Endothelial cell of umbilical vein (primary cell): ENCODE results near the gene POFUT2.

Experiments used
- EZH2 ChIP-seq: IDR thresholded peaks from 2 replicates; pipeline ENCODE4 v1.6.1; 2012; ENCODE audit warnings: borderline replicate concordance, low read depth, mild to moderate bottlenecking, moderate library complexity, low read length, inconsistent platforms; ENCODE audit not compliant: severe bottlenecking
- FOS ChIP-seq: IDR thresholded peaks from 2 replicates; pipeline ENCODE4 v1.6.1; 2011; ENCODE audit warnings: mild to moderate bottlenecking, low read length, moderate library complexity, borderline replicate concordance; ENCODE audit not compliant: insufficient read depth
- GATA2 ChIP-seq: IDR thresholded peaks from 2 replicates; pipeline ENCODE4 v1.7.0; 2011; ENCODE audit warnings: low read depth, mild to moderate bottlenecking, moderate library complexity, mixed read lengths, low read length; ENCODE audit not compliant: insufficient read length, insufficient read depth
- JUN ChIP-seq: IDR thresholded peaks from 2 replicates; pipeline ENCODE4 v1.6.1; 2011; ENCODE audit warnings: borderline replicate concordance, low read depth; ENCODE audit not compliant: insufficient read length, insufficient read depth
- MYC ChIP-seq: IDR thresholded peaks from one replicate; pipeline ENCODE4 v1.6.1; 2011; ENCODE audit warnings: mild to moderate bottlenecking, low read depth, low read length
- POLR2A ChIP-seq: IDR thresholded peaks from 2 replicates; pipeline ENCODE4 v1.6.1; 2012; ENCODE audit warnings: low read depth, mild to moderate bottlenecking, control low read depth, low read length
- POLR2AphosphoS5 ChIP-seq: IDR thresholded peaks from 2 replicates; pipeline ENCODE4 v1.6.1; 2012; ENCODE audit warnings: low read depth, mild to moderate bottlenecking, control low read depth, low read length, moderate library complexity; ENCODE audit not compliant: insufficient read depth
- TF ChIP-seq, protein P1 (sequence below), 2 donors: IDR thresholded peaks; 1 replicate in 1 of 2; 2 replicates in 1 of 2; pipeline ENCODE4 v1.5.1; 2011; ENCODE audit warnings: low read length in 2 of 2, mild to moderate bottlenecking in 2 of 2, moderate library complexity in 2 of 2, control low read depth in 1 of 2, inconsistent platforms in 1 of 2, low read depth in 1 of 2; ENCODE audit not compliant: insufficient read depth in 1 of 2; ENCODE audit errors: extremely low read depth in 1 of 2
- TF ChIP-seq, protein P2 (sequence below): IDR thresholded peaks from 2 replicates; pipeline ENCODE4 v1.6.1; 2011; ENCODE audit not compliant: insufficient read depth, insufficient read length

DNA sequence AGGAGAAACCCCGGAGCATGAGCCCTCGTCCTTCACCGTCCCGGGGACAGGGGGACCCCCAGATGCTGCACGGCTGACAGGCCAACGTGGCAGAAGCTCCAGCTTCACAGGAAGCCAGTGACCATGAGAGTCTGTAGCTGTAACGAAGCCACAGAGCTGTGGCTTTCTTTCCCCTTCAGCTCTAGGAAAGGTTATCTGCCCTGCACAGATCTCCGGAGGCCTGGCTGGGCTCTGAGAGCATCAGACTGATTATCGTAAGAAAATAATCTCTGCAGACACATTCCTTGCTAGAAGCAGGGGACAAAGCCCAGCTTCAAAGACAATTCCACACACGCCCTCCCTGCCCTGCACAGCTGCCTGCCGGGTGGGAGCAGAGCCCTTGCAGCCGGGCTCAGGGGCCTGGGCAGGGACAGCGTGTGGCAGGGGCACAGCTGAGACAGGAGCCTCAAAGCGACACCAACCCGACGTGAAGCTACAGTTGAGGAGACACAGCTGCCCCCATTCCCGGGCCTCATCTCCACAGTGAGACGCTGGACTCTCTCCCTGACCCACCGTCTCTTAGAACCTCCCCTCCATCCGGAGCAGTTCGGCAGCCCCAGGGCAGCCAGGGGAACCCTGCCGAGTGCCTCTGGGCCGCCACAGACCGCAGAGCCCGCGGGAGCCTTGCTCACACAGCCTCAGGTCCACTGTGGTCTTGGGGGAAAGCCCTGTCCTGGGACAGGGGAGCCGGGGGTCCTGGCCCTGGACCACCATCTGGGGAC, 30.6 kb downstream of the POFUT2 start:
- TF ChIP-seq, protein P1, sequence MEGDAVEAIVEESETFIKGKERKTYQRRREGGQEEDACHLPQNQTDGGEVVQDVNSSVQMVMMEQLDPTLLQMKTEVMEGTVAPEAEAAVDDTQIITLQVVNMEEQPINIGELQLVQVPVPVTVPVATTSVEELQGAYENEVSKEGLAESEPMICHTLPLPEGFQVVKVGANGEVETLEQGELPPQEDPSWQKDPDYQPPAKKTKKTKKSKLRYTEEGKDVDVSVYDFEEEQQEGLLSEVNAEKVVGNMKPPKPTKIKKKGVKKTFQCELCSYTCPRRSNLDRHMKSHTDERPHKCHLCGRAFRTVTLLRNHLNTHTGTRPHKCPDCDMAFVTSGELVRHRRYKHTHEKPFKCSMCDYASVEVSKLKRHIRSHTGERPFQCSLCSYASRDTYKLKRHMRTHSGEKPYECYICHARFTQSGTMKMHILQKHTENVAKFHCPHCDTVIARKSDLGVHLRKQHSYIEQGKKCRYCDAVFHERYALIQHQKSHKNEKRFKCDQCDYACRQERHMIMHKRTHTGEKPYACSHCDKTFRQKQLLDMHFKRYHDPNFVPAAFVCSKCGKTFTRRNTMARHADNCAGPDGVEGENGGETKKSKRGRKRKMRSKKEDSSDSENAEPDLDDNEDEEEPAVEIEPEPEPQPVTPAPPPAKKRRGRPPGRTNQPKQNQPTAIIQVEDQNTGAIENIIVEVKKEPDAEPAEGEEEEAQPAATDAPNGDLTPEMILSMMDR (IDR thresholded peaks at IDR 0.05; ENCODE audit: extremely low read depth in 1 of 2, insufficient read depth in 1 of 2, low read depth in 1 of 2, low read length in 2 of 2) = no peak
- TF ChIP-seq FOS = no peak
- no peak for TF ChIP-seq POLR2AphosphoS5
- TF ChIP-seq POLR2A = no peak
- TF ChIP-seq EZH2 = no peak
- TF ChIP-seq, protein P2, sequence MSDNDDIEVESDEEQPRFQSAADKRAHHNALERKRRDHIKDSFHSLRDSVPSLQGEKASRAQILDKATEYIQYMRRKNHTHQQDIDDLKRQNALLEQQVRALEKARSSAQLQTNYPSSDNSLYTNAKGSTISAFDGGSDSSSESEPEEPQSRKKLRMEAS = no peak
- TF ChIP-seq MYC = no peak
- TF ChIP-seq JUN = no peak
- TF ChIP-seq GATA2 = no peak
